T-cell (primary cell): ENCODE results near the gene DSTN. TPM values are rescaled to one million over a fixed set of nuclear protein-coding genes. Genes with fewer than 3 reads are reported as not detected.

Experiments used
- ATAC-seq, 4 experiments: fragments of 200-7000 bp in 3 of 4; fragments of 150-1000 bp in 1 of 4; cut with Tn5 transposase; replicated peaks in 1 of 4; 1 replicate in 3 of 4; 2 replicates in 1 of 4; pipeline ENCODE4 v1.10.0; 2021; ENCODE audit warnings: moderate library complexity in 3 of 4, mild to moderate bottlenecking in 2 of 4, moderate number of reproducible peaks in 1 of 4
- CTCF ChIA-PET, 2 donors: fragments of 300-600 bp; sonication (Branson Sonifier 250); formaldehyde crosslinking; loops; one replicate each; lab custom pipeline; 2022; ENCODE audit warnings: antibody characterized with exemption in 2 of 2; lab: Charles Lee
- POLR2A ChIA-PET, 2 donors: fragments of 300-600 bp; sonication (Branson Sonifier 250); formaldehyde crosslinking; loops; one replicate each; lab custom pipeline; 2022; ENCODE audit warnings: antibody characterized with exemption in 2 of 2; lab: Charles Lee
- DNase-seq, 35 experiments: peaks; one replicate each; pipeline versions ENCODE4 v3.0.0 to v3.0.0-alpha.2; 2013 to 2023
- H3K27ac ChIP-seq: one replicate; pipeline ENCODE4 v1.5.1; 2013; ENCODE audit warnings: low read length
- H3K27me3 ChIP-seq, 2 experiments: replicated peaks in 1 of 2; 1 replicate in 1 of 2; 2 replicates in 1 of 2; pipeline versions ENCODE4 v1.6.1 to v1.7.0; 2013; ENCODE audit warnings: low read length in 1 of 2, mixed read lengths in 1 of 2; ENCODE audit not compliant: control insufficient read depth in 2 of 2, insufficient read depth in 2 of 2; ENCODE audit errors: extremely low read depth in 1 of 2
- H3K36me3 ChIP-seq, 2 donors: 1 replicate in 1 of 2; 2 replicates in 1 of 2; pipeline versions ENCODE4 v1.6.1 to v1.7.0; 2013; ENCODE audit warnings: low read length in 1 of 2; ENCODE audit not compliant: control insufficient read depth in 2 of 2, insufficient read depth in 1 of 2; ENCODE audit errors: extremely low read depth in 1 of 2
- H3K4me1 ChIP-seq, 2 experiments: 1 replicate in 1 of 2; 2 replicates in 1 of 2; pipeline versions ENCODE4 v1.6.1 to v1.7.0; 2013; ENCODE audit warnings: low read length in 2 of 2, mixed read lengths in 1 of 2; ENCODE audit not compliant: insufficient read depth in 2 of 2, control insufficient read depth in 1 of 2; ENCODE audit errors: extremely low read depth in 1 of 2
- H3K4me3 ChIP-seq, 2 donors: 1 replicate in 1 of 2; 2 replicates in 1 of 2; pipeline versions ENCODE4 v1.5.1 to v1.7.0; 2013; ENCODE audit warnings: mild to moderate bottlenecking in 2 of 2, low read length in 1 of 2, moderate library complexity in 1 of 2; ENCODE audit not compliant: control insufficient read depth in 1 of 2; ENCODE audit errors: extremely low read depth in 1 of 2
- H3K9me3 ChIP-seq: 2 replicates; pipeline ENCODE4 v1.7.0; 2013
- H3K27ac Mint-ChIP-seq, 2 donors: one replicate each; pipeline ENCODE4 v1.8.0; 2020 to 2021; ENCODE audit warnings: mild to moderate bottlenecking in 2 of 2, mixed read lengths in 2 of 2
- H3K27me3 Mint-ChIP-seq, 2 donors: one replicate each; pipeline ENCODE4 v1.8.0; 2021 to 2022; ENCODE audit warnings: mixed read lengths in 2 of 2
- H3K36me3 Mint-ChIP-seq: one replicate; pipeline ENCODE4 v1.8.0; 2021; ENCODE audit warnings: mixed read lengths
- H3K4me1 Mint-ChIP-seq, 3 donors: one replicate each; pipeline ENCODE4 v1.8.0; 2020 to 2022; ENCODE audit warnings: mixed read lengths in 3 of 3, mild to moderate bottlenecking in 1 of 3
- H3K4me3 Mint-ChIP-seq, 3 donors: one replicate each; pipeline ENCODE4 v1.8.0; 2020 to 2022; ENCODE audit warnings: mild to moderate bottlenecking in 3 of 3, mixed read lengths in 3 of 3, moderate library complexity in 3 of 3
- H3K9me3 Mint-ChIP-seq, 3 donors: one replicate each; pipeline ENCODE4 v1.8.0; 2020 to 2022; ENCODE audit warnings: mixed read lengths in 3 of 3
- WGBS: methylation state at CpG from one replicate; pipeline ENCODE4 v1.1.5; 2013; ENCODE audit warnings: missing lambda C conversion rate; ENCODE audit not compliant: insufficient coverage; 5-methylcytosine and 5-hydroxymethylcytosine counted together
- total RNA-seq, 35 experiments: library from RNA in 6 of 35; stranded (reverse) in 6 of 35; fragments of 120-200 nt in 1 of 35; gene quantifications; one replicate each; pipeline versions ENCODE4 v1.2.1 to v1.2.4 and lab custom pipeline; 2013 to 2026

Gene DSTN
- total RNA-seq, 5 donors from 2014 or later (not counting 1 experiment from before 2014, with no cell fraction given) = 36.3 to 41.7 (median 41.3) TPM

- Histone ChIP-seq H3K27me3 (no peaks in the 10 kb centered on the region), H3K4me1 (peaks cover 3 to 4% of the 10 kb centered on the region in 2 experiments), H3K4me3 (no peak overlapping the region), H3K27ac (no peak overlapping the region), H3K9me3 (no peaks in the 10 kb centered on the region), H3K36me3 (no peaks in the 10 kb centered on the region)
- H3K27me3 Mint-ChIP-seq = no peaks in the 10 kb centered on the region
- 100% methylated on average over 2 of the region's 4 CpGs for WGBS
- ATAC-seq (no peak), DNase-seq (no peak)
- CTCF ChIA-PET = interaction anchor here in 1 of 2 donors (0.6 kb wide), 1 partner anchor 103 kb away, joined by 5 read pairs; the partner anchor contains the start of gene RRBP1
- no peak overlapping the region for H3K27ac Mint-ChIP-seq
- no peaks in the 10 kb centered on the region for H3K9me3 Mint-ChIP-seq
- H3K4me3 Mint-ChIP-seq = no peak overlapping the region
- H3K36me3 Mint-ChIP-seq = peaks cover 22% of the 10 kb centered on the region
- H3K4me1 Mint-ChIP-seq = peaks cover 28 to 40% (median 33%) of the 10 kb centered on the region in 3 donors
- POLR2A ChIA-PET = interaction anchor here in 1 of 2 donors (0.5 to 2.2 kb wide), 2 partner anchors 8 to 10 kb away, joined by 3 to 8 read pairs; partner anchors contain the start of gene DSTN
Measured at GRCh38 chr20:17579369-17580039, 9.6 kb downstream of the DSTN start.

- WGBS = 83% methylated on average over 2 of the region's 2 CpGs
- H3K9me3 Mint-ChIP-seq = no peaks in the 10 kb centered on the region
- ATAC-seq (no peak), DNase-seq (no peak)
- no peak overlapping the region for H3K4me3 Mint-ChIP-seq
- ChIA-PET POLR2A (interaction anchor here in 1 of 2 donors (2.2 kb wide), 1 partner anchor 10 kb away, joined by 8 read pairs; no protein-coding TSS in a partner anchor), CTCF (no interaction called here)
- no peaks in the 10 kb centered on the region for H3K27me3 ChIP-seq
- H3K4me1 Mint-ChIP-seq = peaks cover 30 to 45% (median 42%) of the 10 kb centered on the region in 3 donors
- H3K27ac ChIP-seq = no peak overlapping the region
- peaks cover 17% of the 10 kb centered on the region for H3K36me3 Mint-ChIP-seq
- H3K9me3 ChIP-seq = no peaks in the 10 kb centered on the region
- no peak overlapping the region for H3K27ac Mint-ChIP-seq
- H3K4me1 ChIP-seq = peaks cover 3 to 4% of the 10 kb centered on the region in 2 experiments
- no peaks in the 10 kb centered on the region for H3K27me3 Mint-ChIP-seq
- H3K36me3 ChIP-seq = no peaks in the 10 kb centered on the region
- H3K4me3 ChIP-seq = no peak overlapping the region
Measured at GRCh38 chr20:17580895-17581294, 11.0 kb downstream of the DSTN start.

- Mint-ChIP-seq H3K27me3 (no peaks in the 10 kb centered on the region), H3K4me1 (peaks cover 44 to 57% (median 47%) of the 10 kb centered on the region in 3 donors), H3K36me3 (peaks cover 16% of the 10 kb centered on the region), H3K27ac (no peak overlapping the region), H3K4me3 (no peak overlapping the region), H3K9me3 (no peaks in the 10 kb centered on the region)
- H3K27me3 ChIP-seq = no peaks in the 10 kb centered on the region
- CTCF ChIA-PET = interaction anchor here in 1 of 2 donors (0.6 to 0.8 kb wide), 2 partner anchors 12 to 35 kb away, joined by 4 to 5 read pairs; no protein-coding TSS in a partner anchor
- POLR2A ChIA-PET = interaction anchor here (0.5 to 0.8 kb wide), 2 partner anchors 12 to 874 kb away, joined by 3 read pairs; no protein-coding TSS in a partner anchor
- H3K4me1 ChIP-seq = peaks cover 3 to 4% of the 10 kb centered on the region in 2 experiments
- H3K9me3 ChIP-seq = no peaks in the 10 kb centered on the region
- H3K27ac ChIP-seq = no peak overlapping the region
- WGBS = no CpG with 5 or more reads among the region's 3 CpGs
- DNase-seq = no peak
- H3K36me3 ChIP-seq = no peaks in the 10 kb centered on the region
- no peak for ATAC-seq
- no peak overlapping the region for H3K4me3 ChIP-seq
Measured at GRCh38 chr20:17583126-17583525, 13.3 kb downstream of the DSTN start.

GRCh38 chr20:17584689-17585088 is 14.8 kb downstream of the DSTN start:
- Histone ChIP-seq H3K4me3 (no peak overlapping the region), H3K36me3 (no peaks in the 10 kb centered on the region), H3K9me3 (no peaks in the 10 kb centered on the region), H3K4me1 (peaks cover 3 to 4% of the 10 kb centered on the region in 2 experiments), H3K27me3 (no peaks in the 10 kb centered on the region), H3K27ac (no peak overlapping the region)
- Mint-ChIP-seq H3K4me3 (no peak overlapping the region), H3K27ac (no peak overlapping the region), H3K4me1 (peaks cover 44 to 56% (median 53%) of the 10 kb centered on the region in 3 donors), H3K27me3 (no peaks in the 10 kb centered on the region), H3K36me3 (peaks cover 14% of the 10 kb centered on the region), H3K9me3 (no peaks in the 10 kb centered on the region)
- no peak for ATAC-seq
- CTCF ChIA-PET = no interaction called here
- DNase-seq = no peak
- POLR2A ChIA-PET = no interaction called here

- Mint-ChIP-seq H3K4me1 (peaks cover 38 to 49% (median 44%) of the 10 kb centered on the region in 3 donors), H3K27ac (no peak overlapping the region), H3K4me3 (no peak overlapping the region), H3K36me3 (peaks cover 11% of the 10 kb centered on the region), H3K9me3 (no peaks in the 10 kb centered on the region), H3K27me3 (no peaks in the 10 kb centered on the region)
- no peak overlapping the region for H3K4me3 ChIP-seq
- DNase-seq (no peak), ATAC-seq (no peak)
- CTCF ChIA-PET = interaction anchor here in 1 of 2 donors (0.6 kb wide), 1 partner anchor 23 kb away, joined by 4 read pairs; no protein-coding TSS in a partner anchor
- no peaks in the 10 kb centered on the region for H3K9me3 ChIP-seq
- H3K27ac ChIP-seq = no peak overlapping the region
- H3K36me3 ChIP-seq = no peaks in the 10 kb centered on the region
- WGBS = 100% methylated on average over 1 of the region's 2 CpGs
- no peaks in the 10 kb centered on the region for H3K27me3 ChIP-seq
- POLR2A ChIA-PET = no interaction called here
- peaks cover under 1 to 3% of the 10 kb centered on the region in 2 experiments for H3K4me1 ChIP-seq
Measured at GRCh38 chr20:17586250-17586649, 16.4 kb downstream of the DSTN start.

GRCh38 chr20:17587148-17587547 is 17.3 kb downstream of the DSTN start:
- Mint-ChIP-seq H3K36me3 (peaks cover 14% of the 10 kb centered on the region), H3K4me3 (no peak overlapping the region), H3K9me3 (no peaks in the 10 kb centered on the region), H3K27me3 (no peaks in the 10 kb centered on the region), H3K27ac (no peak overlapping the region), H3K4me1 (peaks cover 39 to 51% (median 42%) of the 10 kb centered on the region in 3 donors)
- H3K9me3 ChIP-seq = no peaks in the 10 kb centered on the region
- WGBS = no CpG with 5 or more reads among the region's 1 CpG
- no peak overlapping the region for H3K27ac ChIP-seq
- ATAC-seq (no peak), DNase-seq (no peak)
- CTCF ChIA-PET = no interaction called here
- H3K27me3 ChIP-seq = no peaks in the 10 kb centered on the region
- H3K4me1 ChIP-seq = peaks cover 0 to 3% of the 10 kb centered on the region in 2 experiments
- H3K36me3 ChIP-seq = peaks cover 0 to 4% of the 10 kb centered on the region in 2 donors
- H3K4me3 ChIP-seq = no peak overlapping the region
- POLR2A ChIA-PET = no interaction called here
